ENCODE data around the gene PXMP4. TPM values are rescaled to one million over a fixed set of nuclear protein-coding genes. Genes with fewer than 3 reads are reported as not detected.

PXMP4 gene
- total RNA-seq, 1 experiment from 2014 or later = 5.6 TPM

DNA sequence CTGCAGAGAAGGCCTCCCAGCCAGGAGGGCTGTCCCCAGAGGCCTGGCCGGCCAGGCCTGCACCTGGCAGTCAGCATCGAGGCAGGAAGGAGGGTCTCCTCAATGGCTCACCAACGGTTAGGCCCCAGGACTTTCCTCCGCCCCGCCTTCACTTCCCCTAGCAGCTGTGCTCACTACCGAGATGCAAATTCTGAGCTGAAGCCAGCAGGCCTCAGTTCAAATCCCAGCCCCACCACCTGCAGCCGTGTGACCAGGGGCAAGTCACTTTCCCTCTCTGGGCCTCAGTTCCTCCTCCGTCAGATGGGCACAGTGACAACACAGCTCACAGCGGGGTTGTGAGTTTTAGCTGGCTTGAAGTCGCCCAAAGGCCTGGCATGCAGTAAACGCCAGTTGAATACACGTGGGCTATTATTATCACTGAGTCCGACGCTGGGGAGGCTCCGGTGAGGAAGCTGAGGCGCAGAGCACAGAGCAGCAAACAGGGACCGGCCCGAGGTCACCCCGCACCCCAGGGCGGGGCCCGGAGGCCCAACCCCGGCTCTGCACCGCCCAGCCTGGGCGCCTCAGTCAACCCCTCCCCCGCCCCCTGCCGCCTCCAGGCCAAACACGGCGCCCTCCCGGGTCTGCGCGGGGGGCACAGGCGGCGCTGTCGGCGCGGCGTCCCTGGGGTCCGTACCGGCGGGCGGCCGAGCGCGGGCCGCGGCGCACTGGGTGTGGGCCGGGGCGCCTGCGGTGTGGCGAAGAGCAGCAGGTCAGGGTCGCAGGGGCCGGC is 34.6 kb downstream of the PXMP4 start:
- no peak for DNase-seq (ENCODE audit: low read depth)

DNA sequence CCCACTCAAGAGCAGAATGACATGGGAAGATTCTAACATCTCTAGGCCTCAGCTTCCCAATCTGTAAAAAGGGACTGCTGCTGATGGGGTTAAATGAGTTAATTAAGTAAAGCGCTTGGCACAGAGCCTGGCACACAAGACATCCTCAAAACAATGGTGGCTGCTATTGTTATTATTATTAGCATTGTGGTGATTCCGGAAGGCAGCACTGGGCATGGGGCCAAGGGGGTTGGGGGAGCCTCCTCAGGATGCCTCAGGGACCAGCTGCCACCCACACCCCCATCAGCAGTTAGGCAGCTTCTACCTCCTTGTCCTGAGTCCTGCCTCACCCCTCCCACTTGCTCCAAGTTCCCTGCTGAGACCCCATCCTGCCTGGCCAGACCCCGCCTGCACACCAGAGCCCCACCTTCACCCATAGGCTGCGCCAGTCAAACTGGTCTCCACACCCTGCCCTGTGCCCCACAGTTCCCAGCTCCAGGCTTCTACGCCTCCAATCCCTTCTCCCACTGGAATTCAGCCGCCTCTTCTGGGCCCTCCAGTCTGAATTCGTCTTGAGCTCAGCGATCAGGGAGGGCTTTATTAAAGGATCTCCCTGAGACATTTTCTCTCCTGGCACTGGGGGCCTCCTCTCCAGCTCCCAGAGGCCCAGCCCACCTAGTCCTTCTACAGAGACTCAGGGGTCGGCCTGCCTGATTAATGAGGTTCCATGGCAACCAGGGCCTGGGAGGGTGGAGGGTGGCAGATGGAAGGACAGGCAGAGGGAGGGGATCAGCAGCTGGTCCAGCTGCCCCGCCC is 35.4 kb downstream of the PXMP4 start:
- DNase-seq (ENCODE audit: low read depth) = no peak

DNA sequence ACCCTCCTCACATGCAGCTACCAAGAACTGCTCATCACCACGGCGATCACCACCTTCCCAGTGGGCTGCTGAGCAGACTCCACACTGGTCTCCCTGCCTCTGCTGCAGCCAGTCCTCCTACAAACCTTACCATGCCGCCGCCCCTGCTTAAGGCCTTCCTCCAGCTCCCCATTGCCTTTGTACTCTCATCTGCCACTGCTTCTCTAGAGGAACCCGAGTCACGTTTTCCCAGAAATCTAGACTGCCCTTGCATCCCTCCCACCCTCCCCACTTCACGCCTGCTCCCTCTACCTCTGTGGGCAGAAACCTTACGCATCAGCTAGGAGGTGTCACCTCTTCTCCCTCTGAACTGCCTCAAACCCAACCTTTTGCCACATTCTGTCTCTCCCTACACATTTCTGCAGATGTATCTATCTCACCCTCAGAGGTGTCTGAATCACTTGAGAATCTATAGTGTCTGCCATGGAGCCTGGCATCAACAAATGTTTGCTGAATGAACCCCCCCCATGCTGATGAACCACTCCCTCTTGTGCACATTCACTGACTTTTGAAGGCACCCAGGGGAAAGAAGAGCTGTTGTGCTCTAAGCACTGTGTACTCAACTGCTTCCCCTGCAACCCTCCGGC is 38.3 kb downstream of the PXMP4 start:
- DNase-seq (ENCODE audit: low read depth) = no peak

DNA sequence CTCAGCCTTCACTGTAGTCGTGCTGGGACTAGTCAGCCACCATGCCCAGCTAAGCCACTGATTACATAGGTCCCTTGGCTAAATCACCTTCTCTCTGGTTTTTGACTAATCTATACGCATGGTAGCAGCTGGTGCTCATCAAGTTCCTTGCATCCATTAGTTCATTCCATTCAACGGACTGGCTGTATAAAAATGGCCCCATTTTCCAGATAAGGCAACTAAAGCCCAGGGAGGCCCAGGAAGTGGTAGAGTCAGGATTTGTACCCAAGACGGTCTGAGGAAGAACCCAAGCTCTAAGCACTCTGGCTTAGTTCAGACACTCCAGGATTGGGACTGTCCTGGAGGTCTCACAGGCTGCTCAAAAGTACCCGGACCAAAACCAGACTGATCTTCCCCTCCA is 38.8 kb downstream of the PXMP4 start:
- no peak for DNase-seq (ENCODE audit: low read depth)

DNA sequence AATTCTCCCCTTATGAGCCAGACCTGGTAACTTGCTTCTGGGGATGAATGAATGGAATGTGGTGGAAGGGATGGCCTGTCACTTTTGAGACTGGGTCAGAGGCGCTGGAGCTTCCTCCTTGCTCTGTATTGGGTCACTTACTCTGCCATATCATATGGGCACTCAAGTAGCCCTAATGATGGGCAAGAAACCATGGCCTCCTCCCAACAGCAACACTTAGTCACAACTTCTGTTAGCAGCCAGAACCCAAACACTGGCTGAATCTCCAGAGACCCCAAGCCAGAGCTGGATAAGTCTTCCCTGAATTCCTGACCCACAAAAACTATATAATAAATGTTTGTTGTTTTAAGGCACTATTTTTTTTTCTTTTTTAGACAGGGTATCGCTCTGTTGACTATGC is 39.4 kb downstream of the PXMP4 start:
- no peak for DNase-seq (ENCODE audit: low read depth)

DNA sequence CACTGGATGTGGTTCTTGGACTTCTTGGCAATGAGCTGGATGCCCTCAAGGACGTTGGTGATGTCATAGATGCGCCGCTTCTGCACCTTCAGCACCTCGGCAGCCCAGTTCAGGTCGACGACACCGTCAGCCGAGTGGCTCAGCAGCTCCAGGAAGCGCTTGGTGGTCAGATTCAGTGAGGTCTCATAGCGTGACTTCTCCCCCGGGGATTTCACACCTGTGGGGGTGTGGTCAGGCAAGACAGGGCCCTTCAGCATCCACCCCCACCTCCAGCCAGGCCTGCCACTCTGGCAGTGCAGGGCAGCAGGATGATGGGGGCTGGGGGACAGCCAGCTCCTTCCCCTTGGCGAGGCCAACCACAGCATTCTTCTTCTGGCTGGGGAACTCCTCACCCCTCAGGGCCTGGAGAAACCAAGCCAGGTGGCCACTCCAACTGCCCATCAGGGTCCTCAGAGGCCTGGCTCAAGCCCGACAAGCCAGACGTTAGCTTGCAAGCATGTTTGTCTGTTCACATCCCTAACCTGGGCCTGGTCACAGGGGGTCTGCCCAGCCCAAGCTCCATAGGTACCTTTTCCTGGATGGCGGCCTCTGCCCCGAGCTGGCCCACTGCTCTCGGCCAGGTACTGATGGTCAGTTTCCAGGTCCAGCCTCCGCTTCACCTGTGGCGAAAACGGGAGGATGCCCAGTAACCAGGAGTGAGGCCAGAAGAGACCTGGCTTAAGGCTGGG is 40.2 kb downstream of the PXMP4 start:
- DNase-seq (ENCODE audit: low read depth) = no peak

DNA sequence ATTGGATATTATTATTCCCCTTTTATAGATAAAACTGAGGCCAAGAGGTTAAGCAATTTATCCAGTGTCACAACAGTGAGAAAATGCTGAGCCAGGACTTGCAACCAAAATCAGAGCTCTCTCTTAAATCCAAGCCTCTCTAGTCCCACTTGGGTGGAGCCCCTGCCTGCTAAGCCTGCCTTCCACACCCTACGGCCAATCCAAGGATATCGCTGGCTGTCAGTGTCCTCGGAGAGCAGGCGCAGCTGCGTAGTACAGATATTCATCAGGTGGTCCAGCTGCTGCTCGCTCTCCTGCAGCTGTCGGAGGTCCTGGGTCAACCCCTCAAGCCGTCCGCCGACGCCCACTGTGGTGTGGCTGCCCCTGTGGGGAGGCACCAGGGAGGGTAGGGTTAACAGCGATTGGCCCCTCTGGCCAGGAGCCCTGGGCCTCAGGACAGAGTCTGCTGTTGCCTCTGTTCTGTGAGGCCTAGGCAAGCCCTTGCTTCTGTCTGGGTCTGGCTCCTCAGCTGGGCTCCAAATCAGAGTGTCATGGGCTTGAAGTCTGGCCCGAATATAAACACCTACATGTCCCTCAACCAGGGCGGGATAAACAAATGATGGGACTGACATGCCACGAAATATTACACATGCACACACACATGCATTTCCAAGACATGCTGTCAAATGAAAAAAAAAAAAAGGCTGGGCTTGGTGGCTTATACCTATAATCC is 42.0 kb downstream of the PXMP4 start:
- DNase-seq (ENCODE audit: low read depth) = no peak

DNA sequence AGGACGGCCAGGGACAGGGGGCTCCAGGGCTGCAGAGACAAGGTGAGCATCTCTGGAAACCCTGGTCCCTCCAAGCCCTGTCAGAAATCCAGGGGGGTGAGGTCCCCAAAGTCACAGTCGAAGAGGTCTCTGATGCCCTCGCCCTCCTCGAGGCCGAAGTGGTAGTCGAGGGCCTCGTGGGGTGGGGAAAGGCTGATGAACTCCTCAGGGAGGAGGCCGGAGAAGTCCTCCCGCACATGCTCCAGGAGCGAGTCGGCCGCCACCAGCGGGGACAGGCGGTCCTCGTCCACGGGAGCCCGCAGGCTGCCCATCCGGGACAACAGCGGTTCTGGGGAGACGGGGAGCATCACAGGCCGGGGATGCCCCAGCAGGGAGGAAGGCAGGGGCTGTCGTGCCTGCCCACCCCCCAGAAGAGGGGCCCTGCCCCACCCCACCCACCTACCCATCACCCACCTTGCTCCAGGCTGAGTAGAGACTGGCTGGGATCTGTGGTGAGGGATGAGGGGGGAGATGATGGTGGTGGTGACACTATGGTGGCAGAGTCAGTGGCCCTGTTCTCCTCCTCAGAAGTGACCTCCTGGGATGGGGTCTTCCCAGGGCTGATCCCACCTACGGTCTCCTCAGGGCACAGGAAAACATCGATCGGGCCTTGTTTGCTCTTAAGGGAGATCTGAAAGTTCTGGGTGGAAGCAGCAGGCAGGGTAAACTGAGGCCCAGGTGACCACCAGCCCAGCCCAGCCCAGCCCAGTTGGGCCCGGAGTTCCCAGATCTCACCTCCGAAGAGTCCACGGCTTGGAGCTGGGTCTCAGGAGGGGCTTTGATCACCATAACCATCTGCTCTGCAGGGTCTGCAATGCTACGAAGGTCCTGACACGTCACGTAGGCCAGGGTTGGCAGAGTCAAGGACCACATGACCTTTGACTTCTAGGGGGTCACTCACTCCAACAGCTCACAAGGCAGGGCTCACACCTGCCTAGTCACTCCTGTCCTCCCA is 43.2 kb downstream of the PXMP4 start:
- DNase-seq (ENCODE audit: low read depth) = no peak

DNA sequence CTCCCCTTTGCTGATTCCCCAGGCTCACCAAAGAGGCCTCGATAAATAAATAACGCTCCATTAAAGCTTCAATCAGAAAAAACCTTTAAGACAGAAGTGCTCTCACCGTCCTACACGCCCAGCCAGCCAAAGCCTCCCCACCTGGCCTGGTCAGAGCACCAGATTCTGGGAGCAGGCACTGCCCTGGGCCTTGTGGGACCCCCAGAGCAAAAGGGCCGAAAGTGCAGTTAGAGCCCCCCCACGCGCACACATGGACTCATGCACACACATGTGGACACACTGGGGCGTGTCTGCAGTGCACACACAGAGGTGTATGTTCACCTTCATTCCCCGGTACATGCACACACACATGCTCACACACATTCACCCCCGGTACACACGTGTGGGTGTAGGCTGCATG is 44.0 kb downstream of the PXMP4 start:
- DNase-seq (ENCODE audit: low read depth) = no peak

DNA sequence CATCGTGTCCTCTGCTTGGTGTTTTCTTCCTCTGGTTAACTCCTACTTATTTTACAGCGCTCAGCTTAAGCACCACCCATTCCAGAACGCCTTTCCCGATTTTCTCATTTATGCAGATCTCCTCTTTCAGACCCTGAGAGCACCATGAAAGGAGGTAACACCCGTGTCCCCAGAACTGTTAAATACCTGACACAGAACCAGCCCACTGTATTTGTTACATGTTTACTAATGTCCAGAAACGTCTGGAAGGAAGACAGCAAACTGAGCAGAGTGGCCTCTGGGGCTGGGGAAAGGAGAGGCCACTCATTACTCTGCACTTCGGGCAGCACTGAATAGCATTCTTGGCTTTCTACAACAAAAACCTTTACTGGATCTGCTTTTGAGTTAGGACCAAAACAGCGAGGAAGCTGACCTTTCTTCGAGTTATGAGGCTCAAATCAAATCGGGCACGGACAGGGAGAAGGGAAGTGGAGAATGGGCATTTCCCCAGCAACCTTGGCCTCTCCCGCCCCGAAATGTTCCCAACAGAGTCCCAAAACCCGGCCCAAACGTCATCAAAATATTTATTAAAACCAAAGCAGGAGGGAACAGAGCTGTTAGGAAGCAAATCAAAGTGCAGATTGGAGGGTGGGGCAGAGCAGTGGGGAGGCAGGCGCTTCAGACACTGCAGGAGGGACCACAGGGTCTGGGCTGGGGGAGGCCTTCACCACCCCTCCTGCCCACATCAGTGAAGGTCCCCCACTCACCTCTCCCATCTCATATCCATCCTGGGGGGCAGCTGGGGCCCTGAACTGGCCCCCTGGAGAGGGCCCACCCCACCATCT is 44.8 kb downstream of the PXMP4 start:
- DNase-seq (ENCODE audit: low read depth) = no peak

DNA sequence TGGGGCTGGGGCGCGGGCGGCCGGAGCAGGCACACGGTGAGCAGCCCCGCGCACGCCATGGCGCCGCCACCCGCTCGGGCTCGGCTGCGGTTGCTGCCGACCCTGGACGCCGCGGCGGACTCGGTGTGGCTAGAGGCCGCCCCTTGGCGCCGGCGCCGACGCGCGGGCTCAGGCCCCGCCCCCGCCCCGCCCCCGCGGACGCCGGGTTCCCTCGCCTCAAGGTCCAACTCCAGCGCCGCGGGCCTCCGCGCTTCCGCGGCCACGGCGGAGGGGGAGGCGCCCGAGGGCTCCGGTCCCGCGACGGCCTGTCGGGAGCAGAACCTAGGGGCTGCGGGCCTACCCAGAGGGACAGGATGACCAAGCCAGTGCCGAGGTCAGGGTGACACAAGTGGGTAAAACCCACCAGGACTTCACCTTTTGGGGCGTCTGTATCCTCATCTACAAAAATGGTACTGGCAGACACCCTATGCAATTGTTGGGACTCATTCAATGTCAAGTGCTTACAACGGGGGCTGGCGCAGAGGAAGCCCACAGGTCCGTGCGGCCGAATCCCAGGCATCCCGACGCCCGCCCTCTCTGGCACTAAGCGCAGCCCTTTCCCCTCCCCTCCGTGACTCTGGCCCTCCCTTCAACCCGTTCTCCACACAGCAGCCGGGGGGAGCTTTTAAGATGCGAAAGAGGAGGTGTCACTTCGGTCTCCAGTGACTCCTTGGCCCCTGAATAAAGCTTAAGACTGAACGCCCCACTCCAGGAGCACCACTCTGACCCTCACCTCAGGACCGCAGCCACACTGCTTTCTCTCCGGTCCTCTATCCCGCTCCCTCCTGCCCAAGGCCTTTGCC is 45.6 kb downstream of the PXMP4 start, which contains the start of gene NECAB3:
Gene NECAB3 (minus strand): TSS at position 135 of the 842 bp plus-strand sequence. CDS start 76 bp downstream, at position 59.
- DNase-seq (ENCODE audit: low read depth) = peak; percentile 54

DNA sequence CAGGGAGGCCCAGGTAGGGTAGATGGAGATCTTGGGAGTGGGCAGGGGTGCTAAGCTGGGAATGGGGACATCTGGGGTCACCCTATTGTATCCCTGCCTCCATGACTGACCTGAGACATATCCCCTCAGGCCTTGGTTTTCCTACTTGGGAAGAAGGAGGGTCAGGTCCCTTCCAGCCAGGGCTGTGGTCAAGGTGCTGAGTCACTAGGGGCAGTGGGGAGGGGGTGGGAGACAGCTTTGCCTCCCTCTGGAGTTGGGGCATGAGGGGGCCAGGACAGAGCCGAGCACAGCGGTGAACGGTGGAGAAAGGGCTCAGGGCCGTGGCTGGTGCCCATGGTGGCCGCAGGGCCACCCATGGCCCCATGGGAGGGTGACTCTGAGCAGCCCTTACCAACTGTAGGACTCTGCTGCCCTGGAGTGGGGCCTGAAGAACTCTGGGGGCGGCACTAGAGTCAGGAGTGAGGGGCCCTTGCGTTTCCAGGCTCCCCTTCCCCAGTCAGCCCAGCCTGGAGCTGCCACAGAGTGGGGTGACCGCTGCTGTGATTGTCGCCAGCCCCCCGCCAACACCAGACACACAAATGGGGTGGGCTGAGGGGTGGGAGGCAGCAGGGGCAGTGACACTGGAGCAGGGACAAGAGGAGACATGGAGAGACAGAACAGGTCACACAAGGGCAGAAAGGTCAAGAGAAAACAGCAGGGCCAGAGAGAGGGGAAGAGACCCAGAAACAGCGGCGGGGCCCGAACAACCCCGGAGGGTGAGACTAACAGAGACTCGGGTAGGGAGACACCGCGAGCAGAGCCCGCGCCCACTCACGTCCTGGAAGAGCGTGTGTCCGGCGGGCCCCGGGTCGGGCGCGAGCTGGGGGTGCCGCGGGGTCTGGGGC is 46.5 kb downstream of the PXMP4 start:
- DNase-seq (ENCODE audit: low read depth) = no peak

DNA sequence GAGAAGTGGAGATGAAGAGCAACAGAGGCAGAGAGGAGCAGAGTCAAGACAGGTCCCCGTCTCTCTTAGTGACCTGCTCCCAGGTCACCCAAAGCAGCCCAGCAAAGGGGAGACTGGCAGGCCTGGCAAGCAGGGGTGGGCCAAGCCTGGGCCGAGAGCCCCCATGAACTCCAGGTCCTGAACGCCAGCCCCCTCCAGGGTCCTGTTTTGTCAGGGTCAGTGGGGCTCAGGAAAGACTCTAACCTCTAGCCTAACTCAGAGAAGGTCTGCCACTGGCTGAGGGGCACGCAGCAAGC is 47.0 kb downstream of the PXMP4 start:
- DNase-seq (ENCODE audit: low read depth) = no peak

DNA sequence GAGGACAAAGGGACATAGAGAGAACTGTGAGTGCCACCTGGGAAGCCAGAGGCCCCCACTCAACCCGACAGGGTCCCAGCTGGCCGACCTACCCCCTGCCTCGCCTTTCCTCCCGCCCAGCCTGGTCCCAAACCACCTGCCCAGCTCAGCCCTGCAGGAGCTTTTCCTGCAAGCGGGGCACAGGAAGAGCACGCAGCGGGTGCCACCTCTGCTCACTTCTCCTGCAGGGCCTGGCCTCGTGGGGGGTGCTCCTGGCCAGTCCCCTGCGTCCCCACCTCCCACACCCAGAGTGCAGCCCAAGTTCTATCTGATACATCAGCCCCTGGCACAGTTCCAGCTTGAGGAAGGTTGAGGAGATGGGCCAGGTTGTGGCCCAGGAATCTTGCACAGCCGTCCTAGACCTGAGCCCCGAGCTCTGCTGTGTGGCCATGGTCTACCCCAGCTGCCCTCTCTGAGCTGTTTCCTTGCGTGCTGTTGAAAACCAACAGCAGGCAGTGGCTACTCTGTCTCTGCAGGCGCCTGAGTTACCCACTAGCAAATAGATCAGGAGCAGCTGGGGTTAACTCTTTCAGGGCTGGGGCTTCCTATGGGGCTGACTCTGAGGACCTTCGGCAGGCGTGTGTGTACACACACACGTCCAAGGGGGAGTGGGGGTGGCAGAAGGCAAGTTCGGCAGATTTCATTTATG is 47.5 kb downstream of the PXMP4 start:
- DNase-seq (ENCODE audit: low read depth) = no peak

DNA sequence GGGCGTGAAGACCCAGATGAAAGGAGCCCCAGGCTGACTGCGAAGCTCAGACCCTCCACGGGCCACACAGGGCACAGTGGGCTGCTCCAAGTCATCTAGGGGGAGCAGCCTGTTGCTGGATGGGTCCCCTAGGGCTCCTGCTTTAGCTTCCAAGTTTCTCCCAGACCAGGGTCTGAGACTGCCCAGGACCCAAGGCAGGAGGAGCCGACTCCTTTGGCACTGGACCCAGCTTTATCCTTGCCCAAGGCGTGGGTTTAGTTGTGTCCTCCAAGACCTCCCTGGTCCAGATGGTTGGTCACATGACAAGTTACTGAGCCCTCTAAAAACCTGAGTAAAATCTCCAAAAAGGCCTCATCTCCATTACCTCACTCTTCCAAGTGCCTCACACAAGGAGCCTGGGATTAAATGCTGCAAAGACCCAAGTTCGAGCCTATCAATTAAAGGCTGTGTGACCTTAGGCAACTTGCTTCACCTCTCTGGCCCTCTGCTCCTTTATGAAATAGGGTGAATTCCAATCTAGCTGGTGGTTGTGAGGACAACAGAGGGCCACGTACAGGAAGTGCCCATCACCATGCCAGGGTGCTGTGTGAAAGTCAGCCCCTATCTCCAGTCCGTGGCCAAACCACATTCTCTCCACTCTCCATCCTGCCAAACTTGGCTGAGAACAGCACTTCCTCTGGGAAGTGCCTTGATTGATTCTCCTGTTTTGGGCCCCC is 48.4 kb downstream of the PXMP4 start:
- DNase-seq (ENCODE audit: low read depth) = no peak

All from HT1080 (cell line).